Colon (tissue), 2 donors: ENCODE measurements around the gene TRPM4.

Experiments used
- FAIRE-seq: peaks from 2 replicates; lab custom pipeline; 2012; peaks lifted over from hg19 to GRCh38; lab: Jason Lieb, UNC
- donor health status: control.
- donor health status: control.

TRPM4 gene

DNA sequence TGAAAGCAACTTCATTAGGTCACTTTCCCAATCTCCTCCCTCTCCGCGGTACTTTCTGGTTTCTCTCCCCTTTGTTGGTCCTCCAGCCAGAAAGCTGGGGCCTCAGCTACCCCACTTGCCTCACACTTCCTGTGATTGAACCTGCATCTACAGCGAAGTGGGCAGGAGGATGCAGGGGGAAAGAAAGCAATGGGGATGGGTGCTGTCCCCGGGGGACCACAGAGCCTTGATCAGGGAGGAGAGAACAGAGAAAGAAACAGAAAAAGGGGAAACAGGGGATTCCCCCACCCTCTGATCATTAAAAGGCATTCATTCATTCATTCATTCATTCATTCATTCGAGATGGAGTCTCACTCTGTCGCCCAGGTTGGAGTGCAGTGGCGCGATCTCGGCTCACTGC lies 74.2 kb downstream of the TRPM4 start:
- no peak for FAIRE-seq

DNA sequence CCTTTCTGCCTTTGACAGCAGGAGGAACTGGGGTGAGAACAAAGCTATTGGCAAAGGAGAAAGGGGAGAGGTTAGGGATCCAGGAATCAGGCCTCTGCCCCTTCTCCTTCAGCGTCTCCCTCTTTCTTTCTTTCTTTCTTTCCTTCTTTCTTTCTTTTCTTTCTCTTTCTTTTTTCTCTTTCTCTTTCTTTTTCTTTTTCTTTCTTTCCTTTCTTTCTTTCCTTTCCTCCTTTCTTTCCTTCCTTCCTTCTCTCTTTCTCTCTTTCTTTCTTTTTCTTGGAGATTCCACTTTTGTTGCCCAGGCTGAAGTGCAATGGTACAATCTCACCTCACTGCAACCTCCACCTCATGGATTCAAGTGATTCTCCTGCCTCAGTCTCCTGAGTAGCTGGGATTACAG lies 75.6 kb downstream of the TRPM4 start:
- FAIRE-seq: no peak

DNA sequence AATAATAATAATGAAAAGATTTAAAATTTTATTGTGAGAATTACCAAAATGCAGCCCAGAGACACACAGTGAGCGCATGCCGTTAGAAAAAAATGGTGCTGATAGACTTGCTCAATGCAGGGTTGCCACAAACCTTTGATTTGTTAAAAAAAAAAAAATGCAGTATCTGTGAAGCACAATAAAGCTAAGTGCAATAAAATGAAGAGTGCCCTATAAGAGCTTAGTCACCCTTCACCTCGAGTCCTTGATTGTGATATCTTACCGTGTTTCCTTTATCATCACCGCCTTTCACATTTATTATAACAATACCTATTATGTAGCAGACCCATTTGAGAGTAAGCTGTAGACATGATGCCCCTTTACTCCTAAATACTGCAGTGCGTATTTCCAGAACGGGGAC lies 84.2 kb downstream of the TRPM4 start:
- peak; percentile 10 for FAIRE-seq

DNA sequence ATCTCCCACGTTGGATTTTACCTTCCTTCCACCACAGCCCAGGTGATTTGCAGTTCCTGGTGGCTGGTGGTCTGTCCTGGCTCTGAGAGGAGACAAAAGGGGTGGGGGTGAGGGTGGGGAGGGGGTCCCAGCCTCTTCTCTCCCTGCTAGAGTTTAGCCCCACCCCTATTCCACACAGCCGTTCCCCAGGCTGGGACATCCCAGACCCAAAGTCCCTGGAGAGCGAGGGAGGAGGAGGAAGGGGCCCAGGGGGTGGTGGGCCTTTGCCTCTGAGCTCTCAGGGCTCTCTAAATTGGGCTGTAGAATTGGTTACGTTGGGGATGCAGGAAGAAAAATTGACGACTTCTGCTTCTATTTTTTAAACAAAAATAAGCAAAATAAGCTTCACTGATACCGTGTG lies 85.5 kb downstream of the TRPM4 start:
- FAIRE-seq: no peak

DNA sequence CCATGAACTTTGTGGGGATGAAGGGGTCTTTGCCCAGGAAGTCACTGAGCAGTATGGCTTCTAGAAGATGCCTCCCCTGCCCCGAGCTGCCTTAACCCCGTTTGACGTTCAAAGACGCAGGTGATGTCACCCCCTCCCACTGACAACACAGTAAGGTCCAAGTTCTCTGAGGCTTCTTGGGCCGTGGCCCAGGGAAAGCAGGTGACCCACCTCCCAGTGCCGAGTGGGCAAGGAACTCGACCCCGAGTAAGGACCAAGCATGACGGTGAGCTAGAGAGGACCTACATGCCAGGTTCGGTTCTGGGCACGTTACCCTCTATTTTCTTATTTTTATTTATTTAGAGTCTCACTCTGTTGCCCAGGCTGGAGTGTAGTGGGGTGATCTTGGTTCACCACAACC lies 86.1 kb downstream of the TRPM4 start:
- no peak for FAIRE-seq

DNA sequence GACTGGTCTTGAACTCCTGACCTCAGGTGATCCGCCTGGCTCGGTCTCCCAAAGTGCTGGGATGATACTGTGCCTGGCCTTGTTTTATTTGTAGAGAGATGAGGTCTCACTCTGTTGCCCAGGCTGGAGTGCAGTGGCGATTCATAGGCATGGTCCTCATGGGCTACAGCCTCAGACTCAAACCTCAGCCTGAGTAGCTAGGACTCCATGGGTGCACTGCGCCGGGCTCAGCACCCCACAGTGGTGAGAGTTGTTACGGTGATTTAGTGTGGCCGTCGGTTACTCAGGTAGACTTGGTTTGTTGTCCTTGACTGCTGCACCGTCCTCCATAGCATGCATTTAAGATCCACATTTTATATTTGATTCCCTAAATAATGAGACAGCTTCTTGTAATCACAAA lies 86.7 kb downstream of the TRPM4 start:
- no peak for FAIRE-seq

DNA sequence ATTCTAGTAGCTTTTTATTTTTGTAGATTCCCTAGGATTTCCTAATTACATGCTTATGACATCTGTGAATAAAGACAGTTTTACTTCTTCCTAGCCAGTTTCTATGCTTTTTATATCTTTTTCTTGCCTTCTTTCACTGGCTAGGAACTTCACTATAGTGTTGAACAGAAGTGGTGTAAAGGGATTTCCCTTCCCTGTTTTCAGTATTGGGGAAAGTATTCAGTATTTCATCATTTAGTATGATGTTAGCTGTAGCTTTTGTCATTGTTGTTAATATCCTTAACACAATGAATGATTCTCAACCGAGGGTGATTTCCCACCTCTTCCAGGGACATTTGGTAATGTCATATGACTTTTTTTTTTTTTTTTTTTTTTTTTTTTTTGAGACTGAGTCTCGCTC lies 90.1 kb downstream of the TRPM4 start:
- FAIRE-seq: no peak

DNA sequence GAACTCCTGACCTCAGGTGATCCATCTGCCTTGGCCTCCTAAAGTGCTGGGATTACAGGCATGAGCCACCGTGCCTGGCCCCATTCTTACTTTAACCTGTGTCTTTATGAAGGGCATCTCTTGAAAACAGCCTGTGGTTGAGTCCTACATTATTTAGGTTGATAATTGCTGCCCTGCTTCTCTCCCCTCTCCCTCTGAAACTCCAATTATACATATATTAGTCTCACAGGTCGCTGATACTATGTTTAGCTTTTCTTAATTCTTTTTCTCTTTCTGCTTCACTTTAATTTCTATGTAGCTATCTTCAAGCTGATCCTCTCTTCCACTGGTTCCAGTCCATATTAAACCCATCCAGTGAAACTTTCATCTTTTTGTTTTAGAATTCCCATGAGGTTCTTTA lies 92.3 kb downstream of the TRPM4 start:
- FAIRE-seq: no peak

DNA sequence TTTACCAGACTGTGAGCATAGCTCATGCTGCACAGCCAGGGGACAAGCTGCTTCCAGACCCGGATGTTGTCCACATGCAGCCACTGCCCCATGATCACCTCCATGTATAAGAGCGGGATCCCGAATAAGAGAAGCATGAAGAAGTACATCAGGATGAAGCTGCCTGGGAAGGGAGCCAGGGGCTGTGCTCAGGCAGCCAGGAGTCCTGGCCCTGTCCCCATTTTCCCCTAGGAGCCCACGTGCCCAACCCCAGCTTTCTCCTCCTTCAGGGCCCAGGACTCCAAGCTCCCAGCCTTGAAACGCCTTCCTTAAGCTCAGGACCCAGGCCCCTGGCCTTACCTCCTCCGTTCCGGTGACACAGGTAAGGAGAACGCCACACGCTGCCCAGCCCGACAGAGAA lies 98.1 kb downstream of the TRPM4 start:
- no peak for FAIRE-seq

DNA sequence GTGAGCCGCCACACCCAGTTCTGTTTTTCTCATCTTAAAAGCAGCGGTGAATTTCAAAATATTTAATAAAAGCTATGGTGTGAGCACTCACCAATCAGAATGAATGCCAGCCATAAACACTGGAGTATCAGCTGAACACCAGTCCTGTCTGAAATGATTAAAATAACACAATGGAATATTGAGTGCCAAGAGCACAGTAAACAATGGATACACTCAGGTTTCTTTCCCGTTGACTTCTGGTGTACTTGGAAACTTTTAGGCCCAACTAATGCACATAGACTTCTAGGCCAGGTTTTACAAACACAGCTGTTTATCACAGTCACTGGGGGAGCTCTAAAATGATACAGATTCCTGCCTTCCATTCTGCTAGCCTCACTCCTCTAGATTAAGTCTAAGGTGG lies 99.1 kb downstream of the TRPM4 start:
- FAIRE-seq: no peak
